ENCODE data around the gene CELF4.

DNA sequence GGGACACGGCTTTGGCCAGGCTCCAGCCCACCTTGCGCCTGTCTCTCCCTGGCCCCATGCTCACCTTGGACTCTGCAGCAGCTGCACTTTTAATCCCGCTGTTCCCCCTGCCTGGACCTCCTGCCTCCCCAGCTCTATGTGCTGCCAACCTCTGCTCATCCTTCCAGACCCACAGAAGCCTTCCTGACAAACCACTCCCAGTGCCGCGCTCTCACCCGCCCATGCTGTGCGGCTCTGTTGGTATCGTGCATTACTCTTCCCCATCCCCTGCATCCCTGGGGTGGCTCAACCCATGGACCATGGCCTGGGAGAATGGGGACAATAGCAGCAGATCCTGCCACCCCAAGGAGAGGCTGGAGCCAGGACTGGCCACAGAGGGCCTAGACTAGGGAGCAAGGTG, 303.6 kb downstream of the CELF4 start:
- TF ChIP-seq EZH2phosphoT487 (conservative IDR thresholded peaks at IDR 0.05; ENCODE audit: low read length) = no peak
- TF ChIP-seq, protein P1, sequence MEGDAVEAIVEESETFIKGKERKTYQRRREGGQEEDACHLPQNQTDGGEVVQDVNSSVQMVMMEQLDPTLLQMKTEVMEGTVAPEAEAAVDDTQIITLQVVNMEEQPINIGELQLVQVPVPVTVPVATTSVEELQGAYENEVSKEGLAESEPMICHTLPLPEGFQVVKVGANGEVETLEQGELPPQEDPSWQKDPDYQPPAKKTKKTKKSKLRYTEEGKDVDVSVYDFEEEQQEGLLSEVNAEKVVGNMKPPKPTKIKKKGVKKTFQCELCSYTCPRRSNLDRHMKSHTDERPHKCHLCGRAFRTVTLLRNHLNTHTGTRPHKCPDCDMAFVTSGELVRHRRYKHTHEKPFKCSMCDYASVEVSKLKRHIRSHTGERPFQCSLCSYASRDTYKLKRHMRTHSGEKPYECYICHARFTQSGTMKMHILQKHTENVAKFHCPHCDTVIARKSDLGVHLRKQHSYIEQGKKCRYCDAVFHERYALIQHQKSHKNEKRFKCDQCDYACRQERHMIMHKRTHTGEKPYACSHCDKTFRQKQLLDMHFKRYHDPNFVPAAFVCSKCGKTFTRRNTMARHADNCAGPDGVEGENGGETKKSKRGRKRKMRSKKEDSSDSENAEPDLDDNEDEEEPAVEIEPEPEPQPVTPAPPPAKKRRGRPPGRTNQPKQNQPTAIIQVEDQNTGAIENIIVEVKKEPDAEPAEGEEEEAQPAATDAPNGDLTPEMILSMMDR (IDR thresholded peaks at IDR 0.05; ENCODE audit: insufficient read depth, low read length, poor library complexity, severe bottlenecking) = no peak
